NCI-H774 (cell line): ENCODE data around the gene MSANTD1.

Source experiments
- DNase-seq: peaks from one replicate; lab custom pipeline; 2025; lab: John Stamatoyannopoulos, UW

MSANTD1 gene

DNA sequence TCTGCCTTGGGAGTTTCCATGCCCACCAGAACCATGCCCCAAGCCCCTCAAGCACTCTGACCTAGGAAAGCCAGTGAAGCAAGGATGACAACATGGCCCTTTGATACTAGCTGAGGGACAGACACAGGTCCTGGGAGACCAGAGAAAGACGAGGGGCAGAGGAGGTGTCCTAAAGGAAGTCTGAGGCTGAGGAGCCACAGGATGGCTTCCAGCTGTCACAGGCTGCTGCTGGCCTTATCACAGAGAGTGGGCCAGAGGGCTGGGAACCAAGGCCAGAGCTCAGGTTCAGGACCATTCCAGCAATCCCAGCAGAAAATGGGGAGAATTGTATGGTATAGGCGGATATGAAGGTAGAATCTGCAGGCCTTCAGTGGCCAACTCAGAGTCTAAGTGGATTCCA is 31.7 kb upstream of the MSANTD1 start:
- DNase-seq: no peak

GRCh38 chr4:3217771-3218170 is 31.2 kb upstream of the MSANTD1 start:
- no peak for DNase-seq

DNA sequence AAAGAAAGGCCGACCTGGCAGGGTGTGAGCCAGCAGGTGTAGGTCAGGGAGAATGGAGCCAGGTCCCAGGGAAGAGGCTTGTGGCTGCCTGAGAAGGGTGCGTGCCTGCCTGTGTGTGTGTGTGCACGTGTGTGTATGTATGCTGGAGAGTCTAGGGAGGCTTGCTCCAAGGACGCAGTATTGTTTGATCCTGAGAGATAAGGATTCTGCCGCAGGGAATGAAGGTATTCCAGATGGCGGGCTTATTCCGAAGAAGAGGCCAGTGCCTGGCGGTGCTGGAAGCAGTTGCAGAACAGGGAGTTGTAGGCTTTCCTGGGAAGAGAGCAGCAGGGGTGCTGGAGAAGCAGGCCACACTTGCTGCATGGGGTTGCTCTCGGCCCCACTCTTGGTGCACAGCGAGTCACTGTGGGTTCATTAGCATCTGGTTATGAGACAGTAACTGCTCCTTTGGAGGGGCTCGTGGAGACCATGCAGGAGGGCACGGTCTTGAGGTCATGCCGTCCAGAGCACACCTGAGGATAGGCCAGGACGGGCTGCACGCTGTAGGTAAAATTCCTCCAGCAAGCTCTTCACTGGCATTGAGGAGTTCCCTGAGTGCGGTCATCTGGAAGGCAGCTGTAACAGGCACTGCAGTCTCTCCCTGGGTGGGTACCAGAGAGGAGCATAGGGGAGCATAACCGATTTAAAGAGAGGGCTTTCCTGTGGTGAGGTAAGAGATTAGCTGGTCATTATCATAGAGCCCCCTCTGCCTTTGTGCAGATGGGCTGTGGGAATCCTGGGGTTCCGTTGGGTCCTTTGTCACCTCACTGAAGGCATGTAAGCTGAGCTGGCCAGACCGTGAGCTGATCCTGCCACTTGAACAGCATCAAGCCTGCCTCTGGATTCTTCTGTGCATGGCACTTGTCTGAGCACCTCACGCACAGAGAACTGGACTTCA is 29.9 kb upstream of the MSANTD1 start:
- no peak for DNase-seq

DNA sequence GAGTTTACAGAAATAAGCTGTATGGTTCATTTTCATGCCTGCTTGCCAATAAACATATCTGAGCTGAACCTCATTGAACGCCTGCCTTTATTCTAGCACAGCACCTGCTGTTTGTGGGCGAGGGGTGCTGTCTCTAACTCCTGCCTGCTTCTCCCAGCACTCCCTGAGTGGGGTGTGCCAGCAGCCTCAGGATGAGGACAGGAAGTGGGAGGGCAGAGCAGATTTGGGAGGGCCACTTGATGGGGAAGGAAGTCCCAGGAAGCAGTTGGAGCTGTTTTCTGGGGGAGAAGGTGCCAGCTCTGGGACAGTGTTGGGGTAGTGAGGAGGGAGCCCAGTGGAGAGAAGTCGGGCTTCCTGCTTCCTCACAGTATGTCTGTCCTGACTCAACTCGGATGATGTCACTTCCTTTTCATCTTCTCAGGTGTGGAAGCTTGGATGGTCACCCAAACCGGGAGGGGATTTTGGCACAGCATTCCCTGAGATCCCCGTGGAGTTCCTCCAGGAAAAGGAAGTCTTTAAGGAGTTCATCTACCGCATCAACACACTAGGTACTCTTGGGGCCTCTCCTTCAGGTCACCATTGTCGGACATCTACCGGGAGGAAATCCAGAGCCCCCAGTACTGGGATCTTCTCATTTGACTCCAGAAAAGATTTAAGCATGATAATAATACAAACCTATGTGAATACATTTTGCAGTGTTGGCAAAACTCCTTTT is 29.0 kb upstream of the MSANTD1 start:
- no peak for DNase-seq

GRCh38 chr4:3220476-3221183 is 28.3 kb upstream of the MSANTD1 start:
- DNase-seq: no peak

DNA sequence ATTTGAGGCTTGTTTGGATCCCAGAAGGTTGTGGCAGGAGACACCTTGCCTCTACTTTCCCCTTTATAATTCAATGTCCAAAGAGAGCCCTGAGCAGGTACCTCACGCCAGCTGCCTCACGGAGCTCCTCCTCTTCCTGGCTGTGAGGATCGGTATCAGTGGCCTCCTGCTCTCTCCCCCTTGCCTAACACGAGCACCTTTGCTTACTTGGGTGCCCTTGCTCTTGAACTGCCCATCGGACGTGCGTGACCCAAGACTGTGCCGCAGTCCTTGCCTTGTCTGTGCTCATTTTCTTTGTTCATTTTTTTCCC is 27.8 kb upstream of the MSANTD1 start:
- DNase-seq: no peak

DNA sequence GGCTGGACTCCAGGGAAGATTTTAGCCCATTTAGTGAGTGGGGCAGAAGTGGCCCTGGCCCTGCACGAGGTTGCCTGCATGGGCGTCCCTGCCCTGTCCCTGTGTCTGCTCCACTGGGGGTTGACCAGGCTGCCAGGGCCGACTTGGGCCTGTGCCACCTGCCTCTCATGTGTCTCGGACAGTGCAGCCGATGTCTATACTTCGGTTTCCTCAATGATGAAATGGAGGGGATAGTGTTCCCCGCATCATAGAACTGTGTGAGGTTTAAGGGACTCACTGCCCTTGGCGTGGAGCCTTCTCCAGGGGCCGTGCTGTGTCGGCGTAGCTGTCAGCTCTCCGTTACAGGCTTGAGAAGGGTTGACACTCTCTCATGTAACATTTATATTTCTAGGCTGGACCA is 27.0 kb upstream of the MSANTD1 start:
- no peak for DNase-seq

- DNase-seq: no peak
These were observed 25.6 kb upstream of the MSANTD1 start for GRCh38 chr4:3223346-3223745.

- no peak for DNase-seq
These were observed 24.8 kb upstream of the MSANTD1 start for GRCh38 chr4:3223956-3224748.

DNA sequence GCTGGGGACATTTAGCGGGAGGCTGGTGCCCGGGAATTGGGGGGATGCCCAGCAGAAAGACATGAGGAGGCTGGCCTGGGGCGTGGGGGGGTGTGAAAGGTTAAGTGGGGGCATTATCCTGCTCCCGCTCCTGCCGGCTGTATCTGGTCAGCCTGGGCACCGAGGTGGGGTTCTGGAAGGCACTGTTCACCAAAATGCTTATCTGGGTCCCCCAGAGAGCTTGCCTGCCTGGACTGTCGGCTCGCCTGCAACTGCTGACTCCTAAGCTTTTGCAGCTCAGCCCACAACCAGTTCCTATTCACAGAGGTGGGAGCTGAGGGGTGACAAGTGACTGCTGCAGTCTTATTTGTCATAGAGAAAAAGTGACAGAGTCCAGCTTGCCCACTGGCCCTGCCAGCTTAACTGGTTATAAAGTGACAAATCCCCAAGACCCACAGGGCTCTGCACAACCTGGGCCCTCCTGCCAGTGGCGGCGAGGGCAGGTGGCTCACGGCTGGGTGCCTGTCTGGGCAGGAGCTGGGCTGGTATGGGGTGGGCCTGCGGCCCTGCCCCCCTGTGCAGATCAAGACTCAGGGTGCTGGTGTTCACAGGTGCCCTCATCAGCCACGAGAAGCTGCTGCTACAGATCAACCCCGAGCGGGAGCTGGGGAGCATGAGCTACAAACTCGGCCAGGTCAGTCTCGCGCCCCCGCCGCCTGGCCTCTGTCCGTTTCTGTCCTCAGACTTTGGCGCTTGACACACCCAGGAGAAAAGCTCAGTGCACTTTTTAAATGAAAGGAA is 23.7 kb upstream of the MSANTD1 start:
- DNase-seq: no peak

- DNase-seq: no peak
These were observed 23.0 kb upstream of the MSANTD1 start for GRCh38 chr4:3225936-3226335.

DNA sequence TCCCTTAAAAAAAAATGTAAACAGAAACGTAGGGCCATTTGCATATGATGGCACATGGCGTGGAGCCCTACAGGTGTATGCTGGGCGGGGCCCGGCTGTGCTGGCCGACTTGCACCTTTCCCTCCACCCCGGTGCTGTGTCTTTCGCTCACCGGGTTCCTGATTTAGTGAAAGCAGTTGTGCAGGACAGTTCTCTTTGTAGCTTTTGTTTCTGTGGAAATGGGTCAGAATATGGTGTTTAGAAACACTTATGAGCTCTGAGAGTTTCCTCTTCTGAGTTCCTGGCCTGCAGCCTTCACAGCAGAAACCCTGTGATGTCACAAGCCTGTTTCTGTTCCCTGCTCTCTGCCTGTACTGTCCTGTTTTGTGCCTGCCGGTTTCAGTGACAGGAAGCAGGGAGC is 22.5 kb upstream of the MSANTD1 start:
- DNase-seq: no peak

DNA sequence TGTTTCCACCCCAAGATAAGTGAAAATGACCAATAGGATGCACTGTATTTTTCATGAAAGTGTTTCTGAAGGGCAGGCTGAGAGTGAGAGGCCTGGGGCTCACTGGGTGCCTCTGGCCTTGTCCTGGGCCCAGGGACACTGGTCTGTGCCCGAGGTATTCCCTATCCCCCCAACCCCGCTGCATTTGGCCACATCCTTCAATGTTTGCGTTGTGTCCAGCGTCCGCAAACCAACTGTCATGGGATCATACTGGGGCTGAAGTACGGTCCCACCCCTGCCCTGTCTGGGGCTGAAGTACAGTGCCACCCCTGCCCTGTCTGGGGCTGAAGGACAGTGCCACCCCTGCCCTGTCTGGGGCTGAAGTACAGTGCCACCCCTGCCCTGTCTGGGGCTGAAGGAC is 22.0 kb upstream of the MSANTD1 start:
- no peak for DNase-seq

DNA sequence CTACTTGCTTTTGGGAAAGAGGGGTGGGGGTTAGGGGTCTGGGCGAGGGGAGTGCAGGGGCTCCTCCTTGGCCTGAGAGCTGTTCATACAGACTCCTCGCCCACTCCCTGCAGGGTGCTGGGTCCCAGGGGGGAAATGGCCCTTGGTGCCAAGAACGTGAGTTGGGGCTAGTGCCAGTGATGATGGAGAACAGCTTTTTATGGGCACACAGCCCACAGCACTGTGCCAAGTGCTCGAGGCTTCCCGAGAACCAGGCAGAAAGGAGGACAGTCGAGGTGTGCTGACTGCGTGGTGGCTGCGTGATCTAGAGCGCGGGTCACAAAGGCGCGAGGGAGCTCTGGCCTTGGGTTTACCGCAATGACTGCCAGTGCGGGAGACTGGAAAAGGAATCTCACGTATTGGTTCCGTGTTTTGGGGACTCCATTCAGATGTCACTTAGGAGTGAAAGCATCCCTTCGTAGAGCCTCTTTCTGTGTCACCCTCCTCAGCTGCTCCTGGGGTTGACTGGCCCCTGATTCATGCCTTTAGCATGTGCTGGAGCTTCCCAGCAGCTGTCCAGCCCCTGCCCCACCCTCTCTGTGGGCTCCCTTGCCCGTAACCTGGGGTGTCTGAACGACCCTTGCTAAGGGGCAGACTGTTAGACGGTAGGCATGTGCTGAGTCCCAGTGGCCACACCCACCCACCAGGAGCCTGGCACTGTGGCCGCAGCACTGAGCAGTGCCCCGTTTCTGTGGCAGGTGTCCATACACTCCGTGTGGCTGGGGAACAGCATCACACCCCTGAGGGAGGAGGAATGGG is 20.9 kb upstream of the MSANTD1 start:
- DNase-seq: no peak

- no peak for DNase-seq
These were observed 20.1 kb upstream of the MSANTD1 start for GRCh38 chr4:3228881-3229280.

GRCh38 chr4:3229328-3229727 is 19.6 kb upstream of the MSANTD1 start:
- no peak for DNase-seq

- DNase-seq: no peak
These were observed 19.0 kb upstream of the MSANTD1 start for GRCh38 chr4:3229964-3230363.

DNA sequence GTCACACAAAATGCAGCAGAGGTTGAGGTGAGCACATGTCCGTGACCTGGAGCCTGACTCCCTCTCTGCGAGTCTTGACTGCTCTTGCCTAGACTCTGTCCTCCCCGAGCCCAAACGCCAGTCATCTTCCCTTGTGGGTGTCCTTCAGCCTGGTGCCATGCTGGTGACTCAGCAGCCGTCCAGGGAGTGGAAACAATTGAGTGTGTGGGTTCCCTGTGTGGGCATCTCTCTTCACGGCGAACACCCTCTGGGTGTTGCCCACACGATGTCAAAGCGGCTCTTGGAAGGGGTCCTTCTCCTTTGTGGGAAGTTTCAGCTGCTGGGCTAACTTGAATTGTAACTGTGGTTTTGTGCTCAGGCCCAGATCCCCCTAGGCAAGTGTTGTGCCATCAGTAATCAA is 17.5 kb upstream of the MSANTD1 start:
- DNase-seq: no peak

- DNase-seq: no peak
These were observed 17.0 kb upstream of the MSANTD1 start for GRCh38 chr4:3232001-3232400.

DNA sequence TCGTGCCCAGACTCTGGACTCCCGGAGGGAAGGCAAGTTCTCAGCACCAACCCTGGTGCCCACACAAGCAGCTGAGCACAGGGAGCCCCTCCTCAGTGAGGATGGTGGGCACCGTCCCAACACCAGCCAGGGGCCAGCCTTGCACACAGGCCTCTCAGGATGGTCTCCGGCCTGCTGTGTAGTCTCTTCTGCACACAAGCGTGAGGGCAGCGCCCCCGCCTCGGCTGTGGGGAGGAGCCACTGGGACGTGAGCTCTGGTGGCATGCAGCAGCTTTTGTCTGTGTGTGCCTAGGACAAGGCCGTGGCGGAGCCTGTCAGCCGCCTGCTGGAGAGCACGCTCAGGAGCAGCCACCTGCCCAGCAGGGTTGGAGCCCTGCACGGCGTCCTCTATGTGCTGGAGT is 16.1 kb upstream of the MSANTD1 start:
- no peak for DNase-seq
